ENCODE measurements around the gene WDR45. TPM values are rescaled to one million over a fixed set of nuclear protein-coding genes. Genes with fewer than 3 reads are reported as not detected.

WDR45 gene
- total RNA-seq, 1 donor from 2014 or later, result 59.9 TPM

DNA sequence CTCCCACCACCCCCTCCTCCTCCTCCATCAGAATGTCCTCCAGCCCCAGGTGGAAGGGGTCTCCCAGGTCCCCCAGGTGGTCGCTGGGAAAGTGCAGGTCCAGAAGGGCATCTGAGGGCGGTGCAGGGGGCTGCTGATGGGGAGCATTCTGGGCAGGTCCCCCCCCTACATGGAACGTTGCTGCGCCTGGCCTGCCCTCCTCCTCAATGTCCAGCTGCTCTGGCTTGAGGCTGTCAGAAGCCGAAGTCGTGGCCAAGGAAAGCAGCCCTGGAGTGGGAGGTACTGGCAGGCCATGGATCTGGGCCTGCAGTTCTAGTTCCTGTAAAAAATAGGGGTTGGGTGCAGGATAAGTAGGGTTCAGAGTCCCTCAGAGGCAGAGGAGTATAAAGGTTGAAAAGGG lies 49.4 kb downstream of the WDR45 start:
- no peak overlapping the region for H3K4me3 Mint-ChIP-seq
- H3K27ac Mint-ChIP-seq, result no peak overlapping the region
- no peaks in the 10 kb centered on the region for H3K9me3 Mint-ChIP-seq
- H3K36me3 Mint-ChIP-seq, result peaks cover 17% of the 10 kb centered on the region
- H3K27me3 Mint-ChIP-seq (ENCODE audit: low read depth), result no peaks in the 10 kb centered on the region
- peaks cover 13% of the 10 kb centered on the region for H3K4me1 Mint-ChIP-seq
- DNase-seq (ENCODE audit: low spot score in 2 of 2, unreplicated experiment in 2 of 2), result no peak
- TF ChIP-seq, protein P1, sequence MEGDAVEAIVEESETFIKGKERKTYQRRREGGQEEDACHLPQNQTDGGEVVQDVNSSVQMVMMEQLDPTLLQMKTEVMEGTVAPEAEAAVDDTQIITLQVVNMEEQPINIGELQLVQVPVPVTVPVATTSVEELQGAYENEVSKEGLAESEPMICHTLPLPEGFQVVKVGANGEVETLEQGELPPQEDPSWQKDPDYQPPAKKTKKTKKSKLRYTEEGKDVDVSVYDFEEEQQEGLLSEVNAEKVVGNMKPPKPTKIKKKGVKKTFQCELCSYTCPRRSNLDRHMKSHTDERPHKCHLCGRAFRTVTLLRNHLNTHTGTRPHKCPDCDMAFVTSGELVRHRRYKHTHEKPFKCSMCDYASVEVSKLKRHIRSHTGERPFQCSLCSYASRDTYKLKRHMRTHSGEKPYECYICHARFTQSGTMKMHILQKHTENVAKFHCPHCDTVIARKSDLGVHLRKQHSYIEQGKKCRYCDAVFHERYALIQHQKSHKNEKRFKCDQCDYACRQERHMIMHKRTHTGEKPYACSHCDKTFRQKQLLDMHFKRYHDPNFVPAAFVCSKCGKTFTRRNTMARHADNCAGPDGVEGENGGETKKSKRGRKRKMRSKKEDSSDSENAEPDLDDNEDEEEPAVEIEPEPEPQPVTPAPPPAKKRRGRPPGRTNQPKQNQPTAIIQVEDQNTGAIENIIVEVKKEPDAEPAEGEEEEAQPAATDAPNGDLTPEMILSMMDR (IDR thresholded peaks at IDR 0.05; ENCODE audit: unreplicated experiment), result no peak

DNA sequence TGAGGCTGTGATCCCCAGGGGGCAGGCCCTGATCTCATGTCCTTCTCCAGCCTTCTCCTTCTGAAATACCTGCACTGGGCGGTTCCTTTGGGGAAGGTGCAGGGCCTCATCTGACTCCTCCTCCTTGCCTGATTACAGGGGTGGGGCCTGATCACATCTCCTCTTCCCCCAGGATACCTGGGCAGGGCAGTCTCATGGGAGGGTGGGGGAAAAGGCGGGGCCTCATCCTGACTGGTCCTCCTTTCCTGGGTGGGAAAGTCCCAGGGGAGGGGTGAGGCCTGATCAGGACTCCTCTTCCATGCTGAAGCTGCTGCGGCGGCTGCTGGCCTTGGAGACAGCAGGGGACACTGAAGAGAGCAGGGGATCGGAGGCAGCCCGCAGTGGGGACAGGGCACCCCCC lies 49.8 kb downstream of the WDR45 start:
- Mint-ChIP-seq H3K36me3 (peaks cover 17% of the 10 kb centered on the region), H3K9me3 (no peaks in the 10 kb centered on the region), H3K27ac (peak overlapping the region; percentile 16), H3K4me3 (no peak overlapping the region), H3K27me3 (ENCODE audit: low read depth) (no peaks in the 10 kb centered on the region), H3K4me1 (peaks cover 13% of the 10 kb centered on the region)
- DNase-seq (ENCODE audit: low spot score in 2 of 2, unreplicated experiment in 2 of 2), result no peak
- TF ChIP-seq, protein P1 (IDR thresholded peaks at IDR 0.05; ENCODE audit: unreplicated experiment), result no peak

Other genes starting within 250 kb of the WDR45 start
- gene PCSK1N, start 244.3 kb downstream of the WDR45 start, total RNA-seq, result 41.6 to 46.9 TPM (median 42.8 TPM) in 3 replicates
- 64.7 to 68.2 TPM (median 67.6 TPM) in 3 replicates for gene TIMM17B, start 182.1 kb downstream of the WDR45 start, total RNA-seq
- gene PQBP1, start 182.0 kb downstream of the WDR45 start, total RNA-seq, result 62.2 to 64.9 TPM (median 64.3 TPM) in 3 replicates
- gene SLC35A2, start 168.2 kb downstream of the WDR45 start, total RNA-seq, result 42.2 to 45.9 TPM (median 43.8 TPM) in 3 replicates
- 9.3 to 10.3 TPM (median 9.7 TPM) in 3 replicates for gene PIM2, start 160.9 kb downstream of the WDR45 start, total RNA-seq
- 64.4 to 66.0 TPM (median 64.5 TPM) in 3 replicates for gene OTUD5, start 122.3 kb downstream of the WDR45 start, total RNA-seq
- gene KCND1, start 108.0 kb downstream of the WDR45 start, total RNA-seq, result 5.1 to 6.1 TPM (median 5.6 TPM) in 3 replicates
- 64.4 to 69.7 TPM (median 68.4 TPM) in 3 replicates for gene GRIPAP1, start 77.6 kb downstream of the WDR45 start, total RNA-seq
- 52.5 to 54.2 TPM (median 53.2 TPM) in 3 replicates for gene TFE3, start 36.5 kb downstream of the WDR45 start, total RNA-seq
- gene CCDC120, start 20.9 kb downstream of the WDR45 start, total RNA-seq, result 33.5 to 35.1 TPM (median 33.7 TPM) in 3 replicates
- 30.5 to 32.0 TPM (median 31.7 TPM) in 3 replicates for gene PRAF2, start 5.9 kb downstream of the WDR45 start, total RNA-seq
- gene GPKOW, start 43.8 kb upstream of the WDR45 start, total RNA-seq, result 16.4 to 18.2 TPM (median 17.2 TPM) in 3 replicates
- 6.3 to 7.1 TPM (median 6.4 TPM) in 3 replicates for gene MAGIX, start 82.9 kb upstream of the WDR45 start, total RNA-seq
- 37.5 to 38.1 TPM (median 37.8 TPM) in 3 replicates for gene PLP2, start 92.0 kb upstream of the WDR45 start, total RNA-seq
- gene PRICKLE3, start 106.5 kb upstream of the WDR45 start, total RNA-seq, result 11.9 to 13.5 TPM (median 13.4 TPM) in 3 replicates
- 0.27 to 0.33 TPM (median 0.32 TPM) in 3 replicates for gene SYP, start 120.3 kb upstream of the WDR45 start, total RNA-seq
- gene CACNA1F, start 153.5 kb upstream of the WDR45 start, total RNA-seq, result 0.32 to 0.75 TPM (median 0.47 TPM) in 3 replicates
- 15.4 to 17.5 TPM (median 15.7 TPM) in 3 replicates for gene CCDC22, start 155.6 kb upstream of the WDR45 start, total RNA-seq
- gene FOXP3, start 184.8 kb upstream of the WDR45 start, total RNA-seq, result 0.27 to 0.34 TPM (median 0.32 TPM) in 3 replicates
- 8.9 to 11.4 TPM (median 9.6 TPM) in 3 replicates for gene PPP1R3F, start 189.9 kb upstream of the WDR45 start, total RNA-seq
- not detected in 3 replicates for gene GAGE10, start 223.8 kb upstream of the WDR45 start, total RNA-seq
- gene GAGE12J, start 242.2 kb upstream of the WDR45 start, total RNA-seq, result not detected in 3 replicates